DND-41 (cell line): ENCODE data around the gene MICU1.

Source experiments
- EZH2 ChIP-seq: IDR thresholded peaks from 3 replicates; pipeline ENCODE4 v1.6.1; 2012; ENCODE audit warnings: borderline replicate concordance, low read depth, mild to moderate bottlenecking, moderate library complexity, low read length, inconsistent platforms; ENCODE audit not compliant: severe bottlenecking
- TF ChIP-seq, protein P1 (sequence below): IDR thresholded peaks from 2 replicates; pipeline ENCODE4 v1.5.1; 2012; ENCODE audit warnings: borderline replicate concordance, low read length, moderate library complexity, mild to moderate bottlenecking; ENCODE audit not compliant: poor library complexity, severe bottlenecking; ENCODE audit errors: extremely low read depth

DNA sequence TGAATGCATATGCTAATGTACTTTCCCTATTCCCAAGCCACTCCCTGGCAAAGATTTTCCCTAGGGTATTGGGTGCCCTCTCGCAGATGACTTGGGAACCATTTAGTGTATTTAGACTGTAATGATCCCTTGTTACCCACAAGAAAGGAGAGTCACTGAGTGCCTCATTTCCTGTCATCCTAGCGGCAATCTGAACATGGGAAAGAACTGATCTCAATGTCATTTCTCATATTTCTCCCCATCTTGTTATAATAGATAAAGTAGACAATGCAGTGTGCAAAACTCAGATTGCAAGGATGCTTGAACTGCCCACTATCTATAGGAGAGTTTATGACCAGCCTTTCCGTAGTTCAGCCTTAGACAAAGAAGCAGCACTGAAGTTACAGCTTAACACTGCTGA, 123.3 kb downstream of the MICU1 start:
- TF ChIP-seq, protein P1, sequence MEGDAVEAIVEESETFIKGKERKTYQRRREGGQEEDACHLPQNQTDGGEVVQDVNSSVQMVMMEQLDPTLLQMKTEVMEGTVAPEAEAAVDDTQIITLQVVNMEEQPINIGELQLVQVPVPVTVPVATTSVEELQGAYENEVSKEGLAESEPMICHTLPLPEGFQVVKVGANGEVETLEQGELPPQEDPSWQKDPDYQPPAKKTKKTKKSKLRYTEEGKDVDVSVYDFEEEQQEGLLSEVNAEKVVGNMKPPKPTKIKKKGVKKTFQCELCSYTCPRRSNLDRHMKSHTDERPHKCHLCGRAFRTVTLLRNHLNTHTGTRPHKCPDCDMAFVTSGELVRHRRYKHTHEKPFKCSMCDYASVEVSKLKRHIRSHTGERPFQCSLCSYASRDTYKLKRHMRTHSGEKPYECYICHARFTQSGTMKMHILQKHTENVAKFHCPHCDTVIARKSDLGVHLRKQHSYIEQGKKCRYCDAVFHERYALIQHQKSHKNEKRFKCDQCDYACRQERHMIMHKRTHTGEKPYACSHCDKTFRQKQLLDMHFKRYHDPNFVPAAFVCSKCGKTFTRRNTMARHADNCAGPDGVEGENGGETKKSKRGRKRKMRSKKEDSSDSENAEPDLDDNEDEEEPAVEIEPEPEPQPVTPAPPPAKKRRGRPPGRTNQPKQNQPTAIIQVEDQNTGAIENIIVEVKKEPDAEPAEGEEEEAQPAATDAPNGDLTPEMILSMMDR = no peak
- TF ChIP-seq EZH2 = no peak
